Measurements from ENCODE around the gene CDH4. TPM values are rescaled to one million over a fixed set of nuclear protein-coding genes. Genes with fewer than 3 reads are reported as not detected.

The CDH4 gene
- total RNA-seq, 2 donors from 2014 or later: 0.06 TPM; not detected in 1

DNA sequence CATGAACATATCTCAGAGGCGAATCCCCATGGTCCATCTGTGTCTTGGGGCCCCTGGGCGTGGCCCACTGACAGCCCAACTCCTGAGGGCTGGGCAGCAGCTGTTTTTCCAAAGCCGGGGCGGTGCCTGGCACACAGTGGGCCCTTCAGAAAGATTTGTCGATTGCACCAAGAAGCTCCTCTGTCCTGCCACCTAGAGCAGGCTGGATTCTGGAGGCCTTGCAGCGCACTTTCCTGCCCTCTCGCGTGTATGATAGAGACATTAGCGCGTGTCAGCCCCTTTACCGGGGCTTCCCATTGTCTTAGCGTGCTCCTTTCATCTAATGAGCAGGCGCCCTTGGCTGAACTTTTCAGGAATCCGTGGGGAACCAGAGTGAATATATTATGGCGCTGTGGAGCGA is 45.4 kb downstream of the CDH4 start:
- no peak for ATAC-seq
- DNase-seq: no peak
- intact Hi-C loops (cut with DNase I, micrococcal nuclease): no loop called here

DNA sequence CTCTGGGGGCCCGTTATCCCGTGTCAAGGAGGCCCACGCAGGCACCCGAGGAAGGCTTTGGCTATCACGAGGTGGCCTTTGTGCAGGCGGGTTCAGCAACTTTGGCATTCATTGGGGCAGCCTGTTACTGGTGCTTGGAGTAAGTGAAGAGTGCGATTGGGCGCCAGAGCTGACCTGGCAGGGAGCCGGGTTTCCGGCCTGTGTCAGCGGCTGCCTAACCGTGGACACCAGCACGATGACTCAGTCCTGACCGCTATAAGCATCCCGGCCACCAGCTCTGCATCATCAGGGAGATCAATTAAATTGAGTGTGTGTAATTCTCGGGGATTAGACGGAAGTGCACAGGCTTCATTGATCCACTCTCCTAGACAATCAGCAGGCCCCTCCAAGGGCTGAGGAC is 45.9 kb downstream of the CDH4 start:
- DNase-seq (no peak), ATAC-seq (no peak)
- intact Hi-C loops (cut with DNase I, micrococcal nuclease): no loop called here

DNA sequence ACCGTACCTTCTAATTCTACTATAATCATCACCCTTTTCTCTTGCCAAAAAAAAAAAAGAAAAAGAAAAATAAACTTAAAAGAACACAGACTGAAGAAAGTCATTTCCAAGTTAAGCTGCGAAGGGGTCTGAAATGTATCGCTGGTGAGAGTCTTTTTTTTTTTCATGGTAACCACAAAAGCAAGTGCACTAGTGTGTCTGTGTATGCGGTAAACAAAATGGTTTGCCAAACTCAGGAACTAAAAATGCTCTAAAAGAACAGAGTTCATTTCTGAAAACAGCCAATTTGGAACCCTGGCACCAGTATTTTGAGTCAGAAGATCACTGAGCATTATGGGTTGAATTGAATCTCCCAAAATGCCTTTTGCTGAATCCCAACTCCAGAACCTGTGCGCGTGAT is 46.6 kb downstream of the CDH4 start:
- DNase-seq (no peak), ATAC-seq (no peak)
- intact Hi-C loops (cut with DNase I, micrococcal nuclease): no loop called here

DNA sequence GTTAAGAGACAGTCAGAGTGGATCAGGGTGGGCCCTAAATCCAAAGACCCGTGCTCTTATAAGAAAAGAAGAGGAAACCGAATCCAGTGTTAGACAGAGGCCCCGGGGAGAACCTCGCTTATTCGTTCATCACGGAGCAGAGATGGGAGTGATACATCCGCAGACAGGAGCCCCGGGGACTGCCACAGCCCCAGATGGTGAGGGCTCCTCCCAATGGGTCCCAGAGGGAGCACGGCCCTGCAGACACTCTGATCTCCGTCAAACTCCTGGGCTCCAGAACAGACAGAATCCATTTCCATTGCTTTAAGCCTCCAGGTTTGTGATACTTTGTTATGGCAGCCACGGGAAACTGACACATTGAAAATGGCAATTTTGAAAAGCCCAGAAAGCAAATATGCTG is 47.0 kb downstream of the CDH4 start:
- intact Hi-C loops (cut with DNase I, micrococcal nuclease): no loop called here
- DNase-seq (no peak), ATAC-seq (no peak)

DNA sequence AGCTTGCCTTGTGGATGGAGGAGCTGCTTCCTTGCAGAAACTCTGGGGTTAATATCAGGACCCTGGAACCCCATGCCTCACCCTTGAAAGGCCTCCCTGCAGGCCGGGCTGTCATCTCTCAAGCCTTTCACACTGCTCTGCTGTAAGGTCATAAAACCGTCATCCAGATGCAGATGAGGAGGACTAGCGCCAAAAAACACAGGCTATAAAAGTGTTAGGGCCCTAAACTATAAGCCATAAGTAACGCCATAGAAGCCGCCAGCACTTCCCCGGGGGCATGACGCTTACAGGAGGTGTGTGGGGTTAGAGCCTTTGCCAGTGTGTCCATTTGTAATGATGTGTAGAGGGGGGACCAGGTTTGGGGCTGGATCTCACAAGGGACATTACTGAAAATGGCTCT is 47.6 kb downstream of the CDH4 start:
- peak; percentile 25 for ATAC-seq
- no peak for DNase-seq
- intact Hi-C loops (cut with DNase I, micrococcal nuclease): no loop called here

DNA sequence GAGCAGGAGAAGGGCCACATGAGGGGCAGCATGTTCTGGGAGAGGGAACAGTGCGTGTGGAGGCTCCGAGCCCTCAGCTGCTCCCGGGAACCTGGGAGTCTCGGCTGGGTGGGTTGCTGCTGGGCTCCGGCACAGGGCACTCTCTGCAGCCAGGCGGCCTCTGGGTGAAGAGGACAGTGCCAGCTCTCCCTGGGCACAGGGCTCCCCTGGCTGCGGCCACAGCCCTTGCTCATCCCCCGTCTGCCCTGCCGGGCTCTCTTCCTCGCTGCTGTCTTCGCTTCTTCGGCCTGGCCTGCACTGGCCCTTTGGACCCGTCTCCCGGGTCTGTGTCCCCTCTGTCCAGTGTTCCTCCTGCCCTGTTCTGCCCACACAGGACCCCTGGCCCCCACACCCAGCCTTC is 48.2 kb downstream of the CDH4 start:
- ATAC-seq: no peak
- intact Hi-C loops (cut with DNase I, micrococcal nuclease): no loop called here
- DNase-seq: no peak

DNA sequence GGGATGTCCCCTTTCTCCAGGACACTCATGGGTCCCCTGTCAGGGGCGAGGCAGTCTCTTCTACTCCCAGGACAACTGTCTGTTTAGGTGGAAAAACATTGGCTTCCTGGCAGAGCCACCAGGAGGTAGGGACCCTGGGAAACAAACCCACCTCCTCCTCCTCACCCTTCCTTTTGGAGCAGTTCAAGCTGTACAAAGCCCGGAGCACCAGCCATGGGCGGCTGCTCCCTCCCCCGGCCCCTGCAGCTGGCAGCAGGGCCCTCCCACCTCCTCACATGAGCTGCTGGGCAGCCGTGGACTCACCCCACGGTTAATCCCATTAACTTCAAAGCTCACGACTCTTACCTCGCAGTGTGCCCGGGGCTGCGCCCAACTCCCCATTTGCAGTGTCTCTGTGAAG is 48.6 kb downstream of the CDH4 start:
- ATAC-seq (no peak), DNase-seq (no peak)
- intact Hi-C loops (cut with DNase I, micrococcal nuclease): no loop called here

DNA sequence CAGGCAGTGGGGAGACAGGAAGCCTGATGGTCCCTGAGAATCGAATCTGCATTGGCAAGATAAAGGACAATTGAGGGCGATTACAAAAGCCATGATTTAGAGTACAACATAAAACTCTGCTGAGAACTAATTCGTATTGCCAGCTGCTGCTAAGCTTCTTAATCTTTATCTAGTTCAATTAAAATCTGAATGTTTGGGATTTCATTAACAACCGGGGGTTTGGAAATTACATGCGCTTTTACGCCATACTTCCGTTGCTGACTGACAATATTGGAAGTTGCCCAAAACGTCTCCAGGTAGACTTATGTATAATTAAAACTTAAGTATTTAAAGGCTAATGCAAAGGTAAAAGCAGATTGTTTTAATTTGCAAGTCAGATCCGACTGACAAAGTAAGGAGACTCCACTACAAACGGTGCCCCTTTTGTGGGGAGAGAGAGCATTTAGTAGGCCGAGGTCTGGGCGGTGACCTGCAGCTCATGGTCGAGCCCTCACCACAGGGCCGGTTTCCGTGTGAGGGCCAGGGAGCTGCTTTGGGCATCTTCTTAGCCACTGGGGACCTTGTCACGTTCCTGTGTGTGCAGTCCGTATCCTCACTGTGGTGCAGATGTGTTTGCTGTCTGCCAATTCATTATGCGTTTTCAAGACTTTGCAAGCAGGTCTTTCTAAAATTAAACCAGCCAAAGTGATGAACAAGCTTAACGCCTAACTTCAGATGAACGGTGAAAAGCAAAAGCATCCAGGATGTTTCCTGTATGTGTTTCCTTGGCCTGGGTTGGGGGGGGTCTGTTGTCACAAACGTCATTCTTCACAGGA is 49.9 kb downstream of the CDH4 start:
- DNase-seq (no peak), ATAC-seq (no peak)
- intact Hi-C loops (cut with DNase I, micrococcal nuclease): no loop called here

DNA sequence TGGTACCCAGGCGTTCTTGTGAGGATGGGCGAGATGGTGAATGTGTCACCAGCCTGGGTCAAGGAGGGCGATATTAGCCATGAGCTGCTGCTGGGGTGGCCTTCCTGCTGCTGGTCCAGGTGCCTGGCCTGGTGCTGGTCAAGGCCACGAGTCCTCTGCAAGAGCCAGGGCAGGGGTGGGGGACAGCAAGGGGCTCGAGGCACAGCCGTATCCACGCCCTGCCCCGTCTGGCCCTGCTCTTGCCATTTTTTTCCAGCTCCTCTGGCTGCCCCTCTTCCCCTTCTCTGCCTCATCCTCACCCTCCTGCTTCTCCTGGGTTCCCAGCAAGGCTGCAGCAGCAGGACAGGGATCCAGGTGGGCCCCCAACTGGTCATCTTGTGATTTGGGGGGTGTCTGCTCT is 51.2 kb downstream of the CDH4 start:
- no peak for ATAC-seq
- intact Hi-C loops (cut with DNase I, micrococcal nuclease): no loop called here
- no peak for DNase-seq

DNA sequence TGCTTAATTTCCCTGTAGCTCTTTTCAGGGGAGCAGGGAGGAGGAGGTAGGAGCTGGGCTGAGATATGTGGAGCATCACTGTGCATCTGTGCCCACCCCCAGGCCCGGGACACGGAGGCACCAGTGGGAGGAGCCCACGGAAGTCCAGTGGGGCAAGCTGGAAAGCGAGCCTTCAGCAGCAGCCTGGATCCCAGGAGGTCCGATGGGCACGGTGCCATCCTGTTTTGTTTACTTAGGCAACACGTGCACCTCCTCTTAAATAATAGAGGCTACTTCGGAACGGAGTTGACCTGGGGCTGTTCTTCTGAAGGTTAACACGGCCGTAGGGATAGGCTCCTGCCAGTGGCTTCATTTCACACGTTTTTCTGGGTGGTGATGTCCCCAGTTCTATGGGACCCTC is 51.6 kb downstream of the CDH4 start:
- DNase-seq: no peak
- no peak for ATAC-seq
- intact Hi-C loops (cut with DNase I, micrococcal nuclease): no loop called here

DNA sequence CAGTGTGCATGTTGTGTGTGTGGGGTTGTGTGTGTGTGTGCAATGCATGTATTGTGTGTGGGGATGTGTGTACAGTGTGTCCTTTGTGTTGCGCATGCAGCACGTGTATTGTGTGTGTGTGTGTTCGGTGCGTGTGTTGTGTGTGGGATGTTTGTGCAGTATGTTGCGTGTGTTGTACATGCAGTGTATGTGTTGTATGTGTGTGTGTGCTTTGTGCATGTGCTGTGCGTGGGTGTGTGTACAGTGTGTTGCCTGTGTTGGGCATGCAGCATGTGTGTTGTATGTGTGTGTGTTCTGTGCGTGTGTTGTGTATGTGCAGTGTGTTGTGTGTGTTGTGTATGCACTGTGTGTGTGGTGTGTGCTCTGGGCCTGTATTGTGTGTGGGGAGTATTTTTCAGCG is 52.7 kb downstream of the CDH4 start:
- intact Hi-C loops (cut with DNase I, micrococcal nuclease): no loop called here
- DNase-seq (no peak), ATAC-seq (no peak)

DNA sequence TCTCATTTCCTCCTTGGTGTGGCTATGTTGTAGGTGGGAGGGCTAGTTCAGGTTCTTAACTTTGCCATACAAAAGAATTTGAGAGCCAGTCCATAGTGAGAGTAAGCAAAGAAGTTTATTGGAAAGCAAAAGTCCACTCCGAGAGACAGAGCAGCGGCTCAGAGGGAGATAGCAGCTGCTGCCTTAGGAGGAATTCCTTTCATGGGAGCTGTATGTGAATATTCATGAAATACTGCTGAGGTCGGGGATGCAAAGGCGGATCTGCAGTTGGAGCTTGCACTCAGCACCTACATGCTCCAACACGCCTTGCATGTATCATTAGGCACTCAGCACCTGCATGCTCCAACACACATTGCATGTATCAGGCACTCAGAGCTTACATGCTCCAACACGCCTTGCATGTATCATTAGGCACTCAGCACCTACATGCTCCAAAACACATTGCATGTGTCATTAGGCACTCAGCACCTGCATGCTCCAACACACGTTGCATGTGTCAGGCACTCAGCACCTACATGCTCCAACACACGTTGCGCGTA is 54.9 kb downstream of the CDH4 start:
- DNase-seq (no peak), ATAC-seq (no peak)
- intact Hi-C loops (cut with DNase I, micrococcal nuclease): no loop called here

DNA sequence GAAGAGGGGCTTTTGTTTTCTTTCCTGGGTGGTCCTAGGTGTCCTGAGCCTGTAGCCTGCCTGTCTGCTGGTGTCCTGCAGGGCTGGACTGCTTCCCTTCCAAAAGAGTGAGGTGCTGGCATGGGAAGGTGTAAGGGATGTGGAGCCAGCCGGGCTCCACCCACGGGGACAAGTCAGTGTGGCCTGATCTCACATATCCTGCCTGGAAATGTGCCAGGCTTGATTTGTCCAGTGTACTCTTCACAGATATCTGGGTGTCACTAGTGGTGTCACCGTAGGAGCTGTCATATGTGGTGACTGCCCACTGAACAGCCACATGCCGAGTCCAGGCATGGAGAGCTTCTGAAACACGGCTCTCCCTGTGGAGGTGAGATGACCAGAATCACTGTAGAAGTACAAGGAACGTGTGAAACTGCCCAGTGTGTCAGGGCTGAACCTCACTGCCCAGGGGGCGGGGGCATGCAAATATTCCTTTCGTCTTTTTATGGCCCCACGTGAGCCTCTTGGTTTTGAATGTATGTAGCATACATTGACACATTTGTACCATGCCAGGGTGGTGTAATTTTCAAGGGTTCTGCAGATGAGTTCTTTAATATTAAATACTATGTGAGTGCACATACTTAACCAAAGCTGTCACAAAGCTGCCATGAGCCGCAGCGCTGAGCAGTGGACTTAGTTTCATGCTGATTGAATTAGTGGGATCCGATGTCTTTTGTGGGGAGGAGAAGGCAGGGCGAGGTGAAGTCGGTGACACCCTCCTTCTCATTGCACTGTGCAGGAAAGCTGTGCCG is 55.8 kb downstream of the CDH4 start:
- ATAC-seq (no peak), DNase-seq (no peak)
- intact Hi-C loops (cut with DNase I, micrococcal nuclease): no loop called here

DNA sequence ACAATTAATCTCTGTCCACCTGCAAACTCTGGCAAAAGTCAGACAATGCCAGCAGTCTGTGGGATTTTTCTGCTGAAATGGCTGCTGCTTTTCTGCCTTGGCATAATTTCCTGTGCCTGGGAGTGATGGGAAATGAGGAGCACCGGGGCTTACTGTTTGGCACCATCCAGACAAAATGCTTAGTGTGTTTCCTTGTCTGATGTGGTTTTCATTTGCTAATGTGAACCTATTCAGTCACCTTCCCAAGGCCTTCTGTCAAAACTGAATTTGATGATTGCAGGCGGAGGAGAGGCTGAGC is 56.4 kb downstream of the CDH4 start:
- intact Hi-C loops (cut with DNase I, micrococcal nuclease): no loop called here
- ATAC-seq: no peak
- DNase-seq: no peak

DNA sequence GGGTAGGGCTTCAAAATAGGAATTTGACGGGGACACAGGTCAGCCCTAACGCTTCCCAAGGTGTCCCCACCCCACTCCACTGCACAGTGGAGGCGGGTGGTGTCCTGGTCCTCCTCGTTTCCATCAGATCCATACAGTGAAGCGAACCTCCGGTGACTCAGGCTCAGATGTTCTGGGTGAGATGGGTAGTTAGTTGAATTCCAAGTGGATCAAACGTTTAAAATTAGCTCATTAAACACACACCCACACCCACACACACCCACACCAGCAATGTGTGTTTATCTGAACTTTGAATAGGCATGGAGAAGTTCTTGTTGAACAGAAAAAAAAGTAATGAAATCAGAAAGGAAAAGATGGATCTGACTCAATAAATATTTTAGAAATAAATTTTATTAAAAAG is 58.9 kb downstream of the CDH4 start:
- DNase-seq (no peak), ATAC-seq (no peak)

DNA sequence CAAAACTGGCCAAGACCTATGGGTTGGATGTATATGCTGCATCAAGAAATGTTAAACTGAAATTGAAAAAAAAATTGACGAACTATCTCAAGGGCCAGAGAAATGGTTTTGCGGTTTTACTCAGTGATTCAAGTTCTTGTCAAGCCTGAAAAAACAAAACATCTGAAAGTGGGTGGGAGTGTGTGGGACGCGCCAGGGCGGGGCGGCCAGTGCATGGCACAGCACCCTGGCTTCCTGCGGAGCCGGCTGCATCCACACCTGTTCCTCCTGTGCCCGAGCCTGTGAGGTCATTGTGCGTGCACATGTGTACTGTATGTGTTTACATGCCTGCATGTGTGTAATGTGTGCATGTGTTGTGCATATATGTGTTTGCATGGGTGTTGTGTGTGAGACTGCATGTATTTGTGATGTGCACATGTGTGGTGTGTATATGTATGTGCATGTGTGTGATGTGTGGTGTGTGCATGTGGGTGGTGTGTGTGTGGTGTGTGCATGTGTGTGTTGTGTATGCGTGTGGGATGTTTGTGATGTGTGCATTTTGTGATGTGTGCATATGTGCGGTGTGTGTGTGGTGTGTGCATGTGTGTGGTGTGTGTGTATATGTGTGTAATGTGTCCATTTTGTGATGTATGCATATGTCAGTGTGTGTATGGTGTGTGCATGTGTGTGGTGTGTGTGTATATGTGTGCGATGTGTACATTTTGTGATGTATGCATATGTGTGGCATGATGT is 59.8 kb downstream of the CDH4 start:
- DNase-seq (no peak), ATAC-seq (no peak)
- intact Hi-C loops (cut with DNase I, micrococcal nuclease): no loop called here

More for the DNA sequence above, 58.9 kb downstream of the CDH4 start:
- intact Hi-C loops (cut with DNase I, micrococcal nuclease): no loop called here

DNA sequence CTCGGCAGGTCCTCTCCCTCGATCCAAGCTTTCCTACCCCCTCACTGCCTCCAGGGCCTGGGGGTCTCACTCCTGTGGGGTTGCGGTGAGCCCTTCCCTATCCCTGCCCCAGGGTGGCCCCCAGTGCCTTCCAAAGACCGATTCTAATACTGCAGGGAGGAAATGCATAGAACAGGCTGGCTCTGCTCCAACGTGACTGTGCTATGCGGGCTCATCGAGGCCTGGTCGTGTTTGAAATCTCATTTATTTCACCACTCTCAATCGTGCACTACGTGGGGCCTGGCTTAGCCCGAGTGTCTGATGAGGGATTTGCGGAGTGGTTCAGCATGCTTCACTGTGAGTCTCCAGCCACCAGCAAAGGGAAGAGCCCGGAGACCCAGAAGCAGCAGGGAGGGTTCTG is 60.9 kb downstream of the CDH4 start:
- intact Hi-C loops (cut with DNase I, micrococcal nuclease): no loop called here
- no peak for DNase-seq
- no peak for ATAC-seq

DNA sequence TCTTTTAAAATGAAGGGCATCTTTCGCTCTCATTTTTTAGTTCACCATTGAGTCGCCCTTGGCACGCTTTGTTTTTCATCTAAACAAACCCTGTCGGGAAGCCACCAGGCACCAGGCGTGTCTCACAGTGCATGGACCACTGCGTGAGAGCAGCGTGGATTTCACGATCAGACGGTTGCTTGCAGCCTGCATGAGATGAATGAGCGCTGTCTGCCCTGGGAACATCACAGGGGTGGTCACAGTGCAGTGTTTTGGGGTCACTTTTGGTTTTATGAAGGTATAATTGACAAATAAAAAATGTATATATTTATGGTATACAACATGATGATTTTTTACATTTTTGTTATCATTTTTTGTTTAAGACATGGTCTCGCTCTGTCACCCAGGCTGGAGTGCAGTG is 61.3 kb downstream of the CDH4 start:
- intact Hi-C loops (cut with DNase I, micrococcal nuclease): no loop called here
- DNase-seq: no peak
- no peak for ATAC-seq

DNA sequence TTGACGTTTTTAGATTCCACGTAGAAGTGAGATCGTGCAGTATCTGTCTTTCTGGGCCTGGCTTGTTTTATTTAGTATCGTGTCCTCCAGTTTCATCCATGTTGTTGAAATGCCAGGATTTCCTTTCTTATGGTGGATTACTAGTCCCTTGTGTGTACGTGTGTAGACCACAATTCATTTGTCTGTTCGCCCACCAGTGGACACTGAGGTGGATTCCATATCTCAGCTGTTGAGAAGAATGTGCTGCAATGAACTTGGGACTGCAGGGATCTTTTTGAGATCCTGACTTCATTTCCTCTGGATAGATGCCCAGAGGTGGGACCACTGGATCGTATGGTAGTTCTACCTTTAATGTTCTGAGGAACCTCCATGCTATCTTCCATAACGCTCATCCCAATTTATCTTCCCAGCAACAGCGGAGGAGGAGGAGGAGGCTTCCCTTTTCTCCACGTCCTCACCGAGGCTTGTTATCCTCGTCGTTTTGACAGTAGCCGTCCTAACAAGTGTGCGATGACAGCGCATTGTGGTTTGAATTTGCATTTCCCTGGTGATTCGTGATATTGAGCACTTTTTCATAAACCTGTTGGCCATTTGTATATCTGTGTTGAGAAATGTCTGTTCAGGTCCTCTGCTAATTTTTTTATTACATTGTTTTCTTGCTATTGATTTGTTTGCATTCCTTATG is 62.4 kb downstream of the CDH4 start:
- ATAC-seq: no peak
- intact Hi-C loops (cut with DNase I, micrococcal nuclease): no loop called here
- no peak for DNase-seq
